A549 (cell line): ENCODE results near the gene ALDH1L1. TPM values are rescaled to one million over a fixed set of nuclear protein-coding genes. Genes with fewer than 3 reads are reported as not detected.

Experiments used
- ATAC-seq, 2 experiments: fragments of 200-7000 bp in 1 of 2; fragments of >200 bp in 1 of 2; cut with Nextera tagmentation in 1 of 2; cut with Tn5 transposase in 1 of 2; 3 replicates each; pipeline versions ENCODE4 v1.8.0 to v1.9.1; 2018 to 2020; ENCODE audit warnings: mild to moderate bottlenecking in 1 of 2, moderate library complexity in 1 of 2
- CTCF ChIA-PET: fragments of 300-600 bp; sonication (Branson Sonifier 250); formaldehyde crosslinking; extraction: SDS; loops from one replicate; lab custom pipeline; 2021; ENCODE audit warnings: antibody characterized with exemption, inconsistent platforms; lab: Yijun Ruan, JAX
- POLR2A ChIA-PET: fragments of 350-600 bp; formaldehyde crosslinking; extraction: SDS; loops from one replicate; lab custom pipeline; 2021; ENCODE audit warnings: antibody characterized with exemption, inconsistent platforms; lab: Yijun Ruan, JAX
- DNase-seq, 2 experiments: peaks; one replicate each; pipeline versions ENCODE4 v3.0.0 to v3.0.0-alpha.2; 2011 to 2016; ENCODE audit warnings: low read depth in 1 of 2, low spot score in 1 of 2
- FAIRE-seq: peaks from 2 replicates; lab custom pipeline; 2011; peaks lifted over from hg19 to GRCh38; lab: Jason Lieb, UNC
- H3K27ac ChIP-seq, 2 experiments: fragments of >200 bp; sonication (Bioruptor Twin); formaldehyde crosslinking; 3 replicates each; pipeline ENCODE4 v1.5.1; 2016 to 2017
- H3K4me1 ChIP-seq: fragments of >200 bp; sonication (Bioruptor Twin); formaldehyde crosslinking; 3 replicates; pipeline ENCODE4 v1.6.1; 2016
- H3K4me2 ChIP-seq: fragments of >200 bp; sonication (Bioruptor Twin); formaldehyde crosslinking; 3 replicates; pipeline ENCODE4 v1.6.1; 2016
- H3K4me3 ChIP-seq: fragments of >200 bp; sonication (Bioruptor Twin); formaldehyde crosslinking; 3 replicates; pipeline ENCODE4 v1.5.1; 2016
- H3K9me3 ChIP-seq: fragments of >200 bp; sonication (Bioruptor Twin); formaldehyde crosslinking; 3 replicates; pipeline ENCODE4 v1.6.1; 2016
- BHLHE40 ChIP-seq: IDR thresholded peaks from 2 replicates; pipeline ENCODE4 v1.6.1; 2012; ENCODE audit warnings: low read depth, low read length, inconsistent platforms
- CBX2 ChIP-seq: fragments of 200-600 bp; sonication (generic); IDR thresholded peaks from 2 replicates; pipeline ENCODE4 v1.6.1; 2016; ENCODE audit warnings: low read depth, mild to moderate bottlenecking, borderline replicate concordance
- CHD2 ChIP-seq: fragments of 150-350 bp; IDR thresholded peaks from 2 replicates; pipeline ENCODE4 v1.6.1; 2014; ENCODE audit warnings: low read length; ENCODE audit not compliant: partially characterized antibody
- EHF ChIP-seq: fragments of 250-450 bp; sonication (Bioruptor Pico); IDR thresholded peaks from 2 replicates; pipeline ENCODE4 v1.5.0; 2020; ENCODE audit warnings: mild to moderate bottlenecking
- FOSB ChIP-seq: fragments of 250-450 bp; sonication (Bioruptor Pico); IDR thresholded peaks from 2 replicates; pipeline ENCODE4 v1.5.0; 2020; ENCODE audit warnings: mild to moderate bottlenecking, moderate library complexity
- FOXS1 ChIP-seq: fragments of 250-450 bp; sonication (Bioruptor Pico); IDR thresholded peaks from 2 replicates; pipeline ENCODE4 v1.5.0; 2020; ENCODE audit warnings: mild to moderate bottlenecking, moderate library complexity
- GATA3 ChIP-seq: IDR thresholded peaks from 2 replicates; pipeline ENCODE4 v1.6.1; 2012; ENCODE audit warnings: borderline replicate concordance
- HDAC2 ChIP-seq: fragments of 200-600 bp; sonication (generic); IDR thresholded peaks from 2 replicates; pipeline ENCODE4 v1.6.1; 2016
- HMGXB4 ChIP-seq: fragments of 250-450 bp; sonication (Bioruptor Pico); IDR thresholded peaks from 2 replicates; pipeline ENCODE4 v1.5.0; 2021; ENCODE audit warnings: mild to moderate bottlenecking, moderate library complexity, borderline replicate concordance
- KDM1A ChIP-seq: fragments of 200-600 bp; sonication (generic); IDR thresholded peaks from 2 replicates; pipeline ENCODE4 v1.6.1; 2016; ENCODE audit warnings: low read depth, mild to moderate bottlenecking
- KDM5A ChIP-seq: fragments of 200-600 bp; sonication (generic); IDR thresholded peaks from 2 replicates; pipeline ENCODE4 v1.6.1; 2016; ENCODE audit warnings: antibody characterized with exemption, mild to moderate bottlenecking
- MAFK ChIP-seq: fragments of 450-650 bp; IDR thresholded peaks from 2 replicates; pipeline ENCODE4 v1.6.1; 2014; ENCODE audit not compliant: partially characterized antibody
- MAZ ChIP-seq: fragments of 150-350 bp; IDR thresholded peaks from 2 replicates; pipeline ENCODE4 v1.6.1; 2014; ENCODE audit warnings: antibody characterized with exemption, low read depth, low read length, borderline replicate concordance
- MYC ChIP-seq: IDR thresholded peaks from 2 replicates; pipeline ENCODE4 v1.6.1; 2012; ENCODE audit warnings: mild to moderate bottlenecking, inconsistent platforms, low read length, improper control_type of control experiment, borderline replicate concordance
- NPAS2 ChIP-seq: fragments of 250-450 bp; sonication (Bioruptor Pico); IDR thresholded peaks from 2 replicates; pipeline ENCODE4 v1.8.0; 2022; ENCODE audit warnings: mild to moderate bottlenecking, moderate library complexity, borderline replicate concordance
- NR3C1 ChIP-seq: fragments of >200 bp; sonication (Bioruptor Twin); formaldehyde crosslinking; IDR thresholded peaks from 3 replicates; pipeline ENCODE4 v1.6.1; 2017
- POLR2A ChIP-seq: IDR thresholded peaks from 2 replicates; pipeline ENCODE4 v1.6.1; 2012; ENCODE audit warnings: mild to moderate bottlenecking, low read length
- POLR2AphosphoS2 ChIP-seq: conservative IDR thresholded peaks from 2 replicates; pipeline ENCODE4 v1.6.1; 2012; ENCODE audit warnings: low read length, improper control_type of control experiment, inconsistent platforms
- RARB ChIP-seq: fragments of 250-450 bp; sonication (Bioruptor Pico); IDR thresholded peaks from 2 replicates; pipeline ENCODE4 v1.8.0; 2021; ENCODE audit warnings: mild to moderate bottlenecking, moderate library complexity
- RFX5 ChIP-seq: fragments of 450-650 bp; IDR thresholded peaks from 2 replicates; pipeline ENCODE4 v1.7.1; 2014; ENCODE audit warnings: antibody characterized with exemption, mild to moderate bottlenecking, moderate library complexity
- ZC3H11A ChIP-seq: fragments of 450-650 bp; IDR thresholded peaks from 2 replicates; pipeline ENCODE4 v1.6.1; 2014; ENCODE audit warnings: antibody characterized with exemption, mild to moderate bottlenecking
- ZFP36 ChIP-seq: fragments of 450-650 bp; IDR thresholded peaks from 2 replicates; pipeline ENCODE4 v1.6.1; 2014; ENCODE audit warnings: borderline replicate concordance; ENCODE audit not compliant: partially characterized antibody
- ZSCAN20 ChIP-seq: fragments of 250-450 bp; sonication (Bioruptor Pico); IDR thresholded peaks from 2 replicates; pipeline ENCODE4 v1.8.0; 2022; ENCODE audit warnings: mild to moderate bottlenecking, moderate library complexity
- WGBS: methylation state at CpG from one replicate; pipeline ENCODE4 v1.1.6; 2017; ENCODE audit errors: missing lambda C conversion rate; 5-methylcytosine and 5-hydroxymethylcytosine counted together
- polyA plus RNA-seq, 4 experiments: library from polyadenylated mRNA; depleted of rRNA in 3 of 4; stranded (reverse); fragments of >200 nt; fragmentation: RNase III in 1 of 4; extraction: RNeasy Plus Mini Kit Qiagen cat#74134 plus additional on column Dnase treatment in 1 of 4; gene quantifications; 2 replicates in 3 of 4; 3 replicates in 1 of 4; pipeline ENCODE4 v1.2.3, GENCODE V29; 2011 to 2017
- TF ChIP-seq, protein P1 (sequence below): IDR thresholded peaks from 2 replicates; pipeline ENCODE4 v1.6.1; 2012
- TF ChIP-seq, protein P2 (sequence below): fragments of 150-350 bp; IDR thresholded peaks from 2 replicates; pipeline ENCODE4 v1.6.1; 2014; ENCODE audit warnings: low read depth, mild to moderate bottlenecking, low read length

Gene ALDH1L1
- polyA plus RNA-seq, 2 of the 4 experiments (the other 2 are of a cell fraction), result 0.14 to 0.18 TPM

- TF ChIP-seq, protein P1, sequence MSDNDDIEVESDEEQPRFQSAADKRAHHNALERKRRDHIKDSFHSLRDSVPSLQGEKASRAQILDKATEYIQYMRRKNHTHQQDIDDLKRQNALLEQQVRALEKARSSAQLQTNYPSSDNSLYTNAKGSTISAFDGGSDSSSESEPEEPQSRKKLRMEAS, result no peak
- TF ChIP-seq RARB (CRISPR knock-in tag), result no peak
- TF ChIP-seq FOXS1, result no peak
- no peak for TF ChIP-seq MAFK
- TF ChIP-seq GATA3, result no peak
- no peak for TF ChIP-seq MYC
- TF ChIP-seq ZC3H11A, result no peak
These were observed 7.5 kb upstream of the ALDH1L1 start (continued) for GRCh38 chr3:126187920-126188319.

DNA sequence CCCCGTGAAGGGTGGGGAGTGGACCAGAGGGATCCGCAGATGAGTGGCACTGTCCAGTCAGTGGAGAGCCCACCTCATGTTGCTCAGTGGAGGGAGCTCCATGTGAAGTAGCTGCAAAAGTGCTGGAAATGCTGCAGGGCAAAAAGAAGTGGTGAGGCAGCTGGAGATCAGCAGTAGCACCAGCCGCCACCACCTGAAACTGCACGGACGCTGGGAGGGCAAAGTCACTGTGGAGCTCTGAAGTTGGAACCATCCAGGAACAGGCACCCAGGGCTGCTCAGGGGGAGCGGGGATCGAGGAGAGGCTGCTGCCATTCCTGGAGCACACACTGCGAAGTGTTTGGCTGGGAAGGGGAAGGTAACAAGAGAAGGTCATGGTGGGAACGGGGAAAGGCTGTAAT, 6.4 kb upstream of the ALDH1L1 start:
- H3K4me3 ChIP-seq, result no peak overlapping the region
- no peak for DNase-seq
- no peak for FAIRE-seq
- H3K4me1 ChIP-seq, result peaks cover 9% of the 10 kb centered on the region; the same call in 1 of the 3 replicates
- TF ChIP-seq KDM1A, result no peak
- TF ChIP-seq ZSCAN20, result no peak
- no peak for TF ChIP-seq BHLHE40
- no peaks in the 10 kb centered on the region for H3K9me3 ChIP-seq
- H3K4me2 ChIP-seq, result no peak overlapping the region
- ChIA-PET CTCF (interaction anchor here (0.8 to 1.3 kb wide), 2 partner anchors 10 to 26 kb away, joined by 3 to 4 read pairs; no protein-coding TSS in a partner anchor), POLR2A (no interaction called here)
- no peak for ATAC-seq
- WGBS, result 84% methylated on average over 9 of the region's 9 CpGs
- H3K27ac ChIP-seq, result no peak overlapping the region

- ChIA-PET POLR2A (no interaction called here), CTCF (interaction anchor here (1.3 kb wide), 1 partner anchor 27 kb away, joined by 3 read pairs; no protein-coding TSS in a partner anchor)
- ATAC-seq (no peak), FAIRE-seq (no peak), DNase-seq (no peak)
- WGBS, result 92% methylated on average over 3 of the region's 4 CpGs
- Histone ChIP-seq H3K4me3 (no peak overlapping the region), H3K4me1 (peaks cover 9% of the 10 kb centered on the region; the same call in 1 of the 3 replicates), H3K9me3 (no peaks in the 10 kb centered on the region), H3K4me2 (no peak overlapping the region), H3K27ac (no peak overlapping the region)
- TF ChIP-seq NPAS2 (CRISPR knock-in tag) (no peak), NR3C1 (no peak), CHD2 (no peak), CBX2 (no peak), RARB (CRISPR knock-in tag) (no peak), POLR2A (no peak), ZFP36 (no peak), HMGXB4 (CRISPR knock-in tag) (no peak), HDAC2 (no peak), EHF (CRISPR knock-in tag) (no peak), POLR2AphosphoS2 (no peak), KDM5A (no peak), MAZ (no peak), RFX5 (no peak), FOSB (CRISPR knock-in tag) (no peak)
- TF ChIP-seq, protein P1, result no peak
- TF ChIP-seq, protein P2, sequence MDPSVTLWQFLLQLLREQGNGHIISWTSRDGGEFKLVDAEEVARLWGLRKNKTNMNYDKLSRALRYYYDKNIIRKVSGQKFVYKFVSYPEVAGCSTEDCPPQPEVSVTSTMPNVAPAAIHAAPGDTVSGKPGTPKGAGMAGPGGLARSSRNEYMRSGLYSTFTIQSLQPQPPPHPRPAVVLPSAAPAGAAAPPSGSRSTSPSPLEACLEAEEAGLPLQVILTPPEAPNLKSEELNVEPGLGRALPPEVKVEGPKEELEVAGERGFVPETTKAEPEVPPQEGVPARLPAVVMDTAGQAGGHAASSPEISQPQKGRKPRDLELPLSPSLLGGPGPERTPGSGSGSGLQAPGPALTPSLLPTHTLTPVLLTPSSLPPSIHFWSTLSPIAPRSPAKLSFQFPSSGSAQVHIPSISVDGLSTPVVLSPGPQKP, result no peak
These were observed 5.9 kb upstream of the ALDH1L1 start for GRCh38 chr3:126186271-126186670.
